Loucy (cell line): ENCODE measurements around the gene STARD10.

Source experiments
- EZH2phosphoT487 ChIP-seq: fragments of 200-600 bp; IDR thresholded peaks from 2 replicates; pipeline ENCODE4 v1.6.1; 2018; ENCODE audit warnings: antibody characterized with exemption, mild to moderate bottlenecking, moderate library complexity, borderline replicate concordance
- TF ChIP-seq, protein P1 (sequence below): fragments of 200-600 bp; sonication (generic); conservative IDR thresholded peaks from 2 replicates; pipeline ENCODE4 v1.5.1; 2014; ENCODE audit warnings: mild to moderate bottlenecking, antibody characterized with exemption, low read length

DNA sequence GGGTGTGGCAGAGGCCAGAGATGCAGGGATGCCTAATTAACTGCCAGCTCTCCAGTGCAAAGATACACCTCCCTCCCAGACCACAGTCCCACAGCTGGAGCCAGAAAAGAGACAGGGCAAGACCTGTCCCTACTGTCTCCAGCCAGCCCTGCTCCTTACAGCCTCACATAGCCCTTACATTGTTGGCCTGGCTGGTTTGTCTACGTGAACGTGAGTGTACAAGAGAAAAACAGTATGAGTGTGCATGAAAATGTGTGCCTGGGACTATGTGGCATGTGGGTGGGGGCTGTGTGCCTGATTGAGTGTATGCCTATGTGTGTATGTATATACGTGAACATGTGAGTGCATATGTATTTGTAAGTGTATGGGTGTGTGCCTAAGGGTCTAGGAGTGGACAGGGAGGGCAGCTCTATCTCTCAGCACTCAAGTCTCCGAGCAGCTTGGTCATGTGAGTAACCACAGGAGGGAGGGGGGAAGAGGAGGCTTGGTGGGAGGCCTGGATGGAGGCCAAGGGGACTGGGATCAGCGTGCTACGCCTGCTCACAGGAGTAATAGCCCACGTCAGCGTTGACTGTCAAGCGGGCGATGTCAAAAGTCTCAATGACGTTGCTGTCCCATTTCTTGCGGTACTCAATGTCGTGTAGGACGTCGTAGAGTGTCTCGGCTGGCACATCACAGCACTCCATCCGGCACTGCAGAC is 35.0 kb downstream of the STARD10 start:
- TF ChIP-seq, protein P1, sequence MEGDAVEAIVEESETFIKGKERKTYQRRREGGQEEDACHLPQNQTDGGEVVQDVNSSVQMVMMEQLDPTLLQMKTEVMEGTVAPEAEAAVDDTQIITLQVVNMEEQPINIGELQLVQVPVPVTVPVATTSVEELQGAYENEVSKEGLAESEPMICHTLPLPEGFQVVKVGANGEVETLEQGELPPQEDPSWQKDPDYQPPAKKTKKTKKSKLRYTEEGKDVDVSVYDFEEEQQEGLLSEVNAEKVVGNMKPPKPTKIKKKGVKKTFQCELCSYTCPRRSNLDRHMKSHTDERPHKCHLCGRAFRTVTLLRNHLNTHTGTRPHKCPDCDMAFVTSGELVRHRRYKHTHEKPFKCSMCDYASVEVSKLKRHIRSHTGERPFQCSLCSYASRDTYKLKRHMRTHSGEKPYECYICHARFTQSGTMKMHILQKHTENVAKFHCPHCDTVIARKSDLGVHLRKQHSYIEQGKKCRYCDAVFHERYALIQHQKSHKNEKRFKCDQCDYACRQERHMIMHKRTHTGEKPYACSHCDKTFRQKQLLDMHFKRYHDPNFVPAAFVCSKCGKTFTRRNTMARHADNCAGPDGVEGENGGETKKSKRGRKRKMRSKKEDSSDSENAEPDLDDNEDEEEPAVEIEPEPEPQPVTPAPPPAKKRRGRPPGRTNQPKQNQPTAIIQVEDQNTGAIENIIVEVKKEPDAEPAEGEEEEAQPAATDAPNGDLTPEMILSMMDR: no peak
- TF ChIP-seq EZH2phosphoT487: no peak
